Measurements from ENCODE around the gene CA14.

Gene CA14

DNA sequence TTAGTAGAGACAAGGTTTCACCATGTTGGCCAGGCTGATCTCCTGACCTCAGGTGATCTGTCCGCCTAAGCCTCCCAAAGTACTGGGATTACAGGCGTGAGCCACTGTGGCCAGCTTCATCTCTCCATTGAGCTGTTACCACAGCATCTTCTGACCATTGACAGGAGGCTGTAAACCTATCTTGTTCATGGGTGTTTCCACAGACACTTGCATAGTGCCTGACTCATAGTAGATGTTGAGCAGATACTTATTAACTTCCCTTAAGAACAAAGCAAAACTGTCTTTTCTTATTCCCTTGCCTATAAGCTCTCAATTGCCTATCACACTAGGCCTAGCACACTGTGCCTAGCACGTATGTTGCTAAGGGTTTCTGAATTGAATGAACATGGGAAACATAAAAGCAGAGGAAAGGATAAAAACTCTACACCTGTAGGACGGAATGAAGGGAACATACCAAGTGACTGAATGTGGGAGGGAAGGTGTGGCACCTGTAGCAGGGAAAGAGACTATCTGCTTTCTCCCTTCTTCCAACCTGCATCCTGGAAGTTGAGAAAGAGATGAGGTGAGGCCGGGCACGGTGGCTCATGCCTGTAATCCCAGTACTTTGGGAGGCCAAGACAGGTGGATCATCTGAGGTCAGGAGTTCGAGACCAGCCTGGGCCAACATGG lies 13.9 kb downstream of the CA14 start:
- in situ Hi-C loops (cut with HindIII; ENCODE audit: low pct_unique_long_range_greater_than_20kb, low sequenced_read_pairs): no loop called here
- no peak for TF ChIP-seq JUND (IDR thresholded peaks at IDR 0.05; ENCODE audit: low read depth)
- no peak for DNase-seq (ENCODE audit: low read depth in 1 of 2, low spot score in 1 of 2)

DNA sequence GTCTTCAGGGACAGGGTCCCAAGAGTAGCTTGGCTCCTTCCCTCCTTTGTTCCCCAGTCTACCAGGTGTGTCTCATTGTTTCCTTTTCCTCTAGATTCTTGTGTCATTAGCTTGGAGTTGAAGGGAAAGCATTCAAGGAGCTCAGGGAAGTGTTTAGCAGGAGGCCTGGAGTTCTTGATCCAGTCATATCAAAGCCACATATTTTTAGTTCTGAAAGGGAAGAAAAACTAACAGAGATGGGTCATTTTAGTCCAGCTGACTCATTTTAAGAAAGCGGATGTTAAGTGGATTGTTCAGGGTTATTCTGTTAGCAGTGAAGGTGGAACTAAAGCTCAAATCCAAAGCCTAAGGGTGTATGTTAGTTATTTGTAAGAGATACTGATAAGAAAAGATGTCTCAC lies 15.7 kb downstream of the CA14 start:
- in situ Hi-C loops (cut with HindIII; ENCODE audit: low pct_unique_long_range_greater_than_20kb, low sequenced_read_pairs): no loop called here
- no peak for DNase-seq (ENCODE audit: low read depth in 1 of 2, low spot score in 1 of 2)

DNA sequence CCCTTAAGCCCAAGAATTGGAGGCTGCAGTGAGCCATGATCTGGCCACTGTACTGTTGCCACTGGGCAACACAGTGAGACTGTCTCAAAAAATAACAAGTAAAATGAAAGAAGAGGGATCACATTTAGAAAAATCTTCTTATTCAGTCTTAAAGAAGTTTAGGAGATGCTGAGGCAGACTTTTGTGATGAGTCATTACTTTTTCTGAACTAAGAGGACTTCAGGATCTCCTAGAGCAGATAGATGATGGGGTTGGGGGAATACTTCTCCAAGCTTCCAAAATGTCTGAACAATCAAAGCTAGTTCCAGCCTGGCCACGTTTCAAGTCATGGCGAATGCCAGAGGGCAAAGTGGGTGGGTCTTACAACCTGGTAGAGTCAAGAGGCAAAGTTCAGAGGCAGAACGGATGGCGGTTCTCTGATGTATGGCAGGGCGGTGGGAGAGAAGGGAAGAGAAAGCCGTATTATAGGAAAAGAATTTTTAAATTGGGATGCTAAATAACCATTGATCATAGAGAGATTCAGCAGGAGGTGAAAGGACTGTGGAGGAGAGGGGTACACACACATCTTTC lies 22.6 kb downstream of the CA14 start:
- in situ Hi-C loops (cut with HindIII; ENCODE audit: low pct_unique_long_range_greater_than_20kb, low sequenced_read_pairs): no loop called here

More for the DNA sequence above, 15.7 kb downstream of the CA14 start:
- TF ChIP-seq JUND (IDR thresholded peaks at IDR 0.05; ENCODE audit: low read depth): no peak

DNA sequence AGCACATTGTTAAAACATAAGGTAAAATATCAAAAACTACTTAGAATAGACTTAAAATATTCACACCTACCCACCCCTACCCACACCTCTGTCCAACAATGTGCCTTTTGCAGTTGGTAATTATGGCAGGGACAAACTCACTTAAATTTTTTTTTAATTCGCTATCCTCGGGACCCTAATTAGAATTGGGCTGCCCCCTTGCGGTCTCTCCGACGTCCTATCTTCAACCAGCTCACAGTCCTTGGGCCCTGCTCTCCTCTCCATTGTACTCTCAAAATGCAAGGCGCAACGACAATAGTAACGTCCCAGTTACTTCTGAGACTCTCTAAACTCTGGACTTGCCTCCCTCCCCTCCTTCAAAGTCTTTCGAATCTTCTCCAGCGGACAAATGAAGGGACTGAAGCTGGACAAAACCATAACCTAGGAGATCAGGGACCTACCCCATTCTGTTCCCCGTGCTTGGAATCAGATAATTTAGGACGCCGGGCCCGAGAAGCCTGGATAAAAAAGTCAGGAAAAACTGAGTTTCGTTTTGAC lies 23.7 kb downstream of the CA14 start:
- in situ Hi-C loops (cut with HindIII; ENCODE audit: low pct_unique_long_range_greater_than_20kb, low sequenced_read_pairs): no loop called here
- DNase-seq (ENCODE audit: low read depth in 1 of 2, low spot score in 1 of 2): peak in 1 of 2 experiments; percentile 84
- no peak for TF ChIP-seq JUND (IDR thresholded peaks at IDR 0.05; ENCODE audit: low read depth)

More for the DNA sequence above, 22.6 kb downstream of the CA14 start:
- no peak for TF ChIP-seq JUND (IDR thresholded peaks at IDR 0.05; ENCODE audit: low read depth)
- peak in 1 of 2 experiments; percentile 56 for DNase-seq (ENCODE audit: low read depth in 1 of 2, low spot score in 1 of 2)

DNA sequence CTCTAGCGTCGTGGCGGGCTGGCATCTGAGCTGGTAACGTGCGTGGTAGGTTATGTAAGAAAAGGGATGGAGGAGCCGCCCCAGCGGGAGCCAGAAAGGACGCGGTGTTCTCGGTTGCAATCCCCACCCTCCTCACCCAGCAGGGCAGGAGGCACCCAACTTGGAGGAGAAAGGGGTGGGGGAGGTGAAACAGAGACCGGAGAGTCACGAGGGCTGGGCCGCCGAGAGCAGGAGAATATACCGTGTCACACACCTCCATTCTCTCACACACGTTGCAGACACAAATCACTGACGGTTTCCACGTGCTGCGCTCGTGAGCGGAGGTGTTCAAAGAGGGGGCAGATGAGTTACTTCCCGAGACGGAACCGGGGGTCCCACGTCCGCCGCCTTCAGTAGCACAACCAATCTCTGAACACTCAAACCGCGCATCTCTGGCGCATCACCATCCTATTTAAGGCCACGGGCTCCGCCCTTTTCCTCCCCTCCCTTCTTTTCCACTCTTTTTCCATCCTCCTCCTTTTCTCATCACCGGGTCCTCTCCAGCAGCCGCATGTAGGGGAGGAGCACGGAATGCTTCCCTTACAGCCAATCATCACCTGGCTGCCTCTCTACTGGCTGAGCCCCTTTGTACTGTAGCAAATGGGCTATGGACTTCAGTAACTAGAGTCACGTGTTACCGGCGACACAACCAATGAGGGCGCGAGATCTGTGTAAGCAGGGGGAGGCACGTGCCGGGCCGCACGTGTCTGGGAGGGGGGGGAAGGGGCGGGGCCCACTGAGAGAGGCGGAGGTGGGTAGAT lies 24.4 kb downstream of the CA14 start, which contains the start of gene CIART:
Gene CIART, plus strand, starts transcription at position 797 of the 800 bp plus-strand sequence. CDS start 714 bp downstream, outside the sequence.
- peak; percentile 90 to 100 for DNase-seq (ENCODE audit: low read depth in 1 of 2, low spot score in 1 of 2)
- no peak for TF ChIP-seq JUND (IDR thresholded peaks at IDR 0.05; ENCODE audit: low read depth)
- in situ Hi-C loops (cut with HindIII; ENCODE audit: low pct_unique_long_range_greater_than_20kb, low sequenced_read_pairs): no loop called here

DNA sequence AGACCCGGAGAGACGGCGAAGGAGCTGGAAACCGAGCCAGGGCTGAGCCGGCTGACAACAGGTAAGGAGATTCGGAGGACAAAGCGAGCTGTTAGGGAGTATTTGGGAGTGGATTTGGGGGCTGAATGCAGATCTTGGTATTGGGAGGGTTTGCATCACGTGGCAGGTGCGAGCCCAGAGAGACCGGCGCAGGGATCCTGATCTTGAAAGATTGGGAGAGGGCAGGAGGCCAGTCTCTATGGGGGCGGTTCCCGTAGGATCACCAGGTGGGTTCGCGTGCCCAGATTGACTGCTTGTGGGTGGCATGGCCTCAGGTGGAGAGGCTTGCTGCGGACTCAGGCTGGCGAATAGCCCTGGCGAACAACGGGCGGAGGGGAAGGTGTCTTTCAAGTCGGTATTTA lies 25.0 kb downstream of the CA14 start:
- DNase-seq (ENCODE audit: low read depth in 1 of 2, low spot score in 1 of 2): no peak
- TF ChIP-seq JUND (IDR thresholded peaks at IDR 0.05; ENCODE audit: low read depth): no peak
- in situ Hi-C loops (cut with HindIII; ENCODE audit: low pct_unique_long_range_greater_than_20kb, low sequenced_read_pairs): no loop called here

DNA sequence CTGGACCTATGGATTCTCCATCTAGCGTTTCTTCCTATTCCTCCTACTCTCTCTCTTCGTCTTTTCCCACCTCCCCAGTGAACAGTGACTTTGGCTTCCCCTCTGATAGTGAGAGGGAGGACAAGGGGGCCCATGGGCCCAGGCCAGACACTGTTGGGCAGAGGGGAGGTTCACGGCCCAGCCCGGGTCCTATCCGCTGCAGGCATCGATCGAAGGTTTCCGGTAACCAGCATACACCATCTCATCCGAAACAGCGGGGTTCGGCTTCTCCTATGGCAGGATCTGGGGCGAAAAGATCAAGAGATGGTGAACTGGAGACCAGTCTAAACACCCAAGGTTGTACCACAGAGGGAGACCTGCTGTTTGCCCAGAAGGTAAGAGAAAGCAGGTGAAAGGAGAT lies 25.7 kb downstream of the CA14 start:
- no peak for TF ChIP-seq JUND (IDR thresholded peaks at IDR 0.05; ENCODE audit: low read depth)
- in situ Hi-C loops (cut with HindIII; ENCODE audit: low pct_unique_long_range_greater_than_20kb, low sequenced_read_pairs): no loop called here
- DNase-seq (ENCODE audit: low read depth in 1 of 2, low spot score in 1 of 2): no peak

DNA sequence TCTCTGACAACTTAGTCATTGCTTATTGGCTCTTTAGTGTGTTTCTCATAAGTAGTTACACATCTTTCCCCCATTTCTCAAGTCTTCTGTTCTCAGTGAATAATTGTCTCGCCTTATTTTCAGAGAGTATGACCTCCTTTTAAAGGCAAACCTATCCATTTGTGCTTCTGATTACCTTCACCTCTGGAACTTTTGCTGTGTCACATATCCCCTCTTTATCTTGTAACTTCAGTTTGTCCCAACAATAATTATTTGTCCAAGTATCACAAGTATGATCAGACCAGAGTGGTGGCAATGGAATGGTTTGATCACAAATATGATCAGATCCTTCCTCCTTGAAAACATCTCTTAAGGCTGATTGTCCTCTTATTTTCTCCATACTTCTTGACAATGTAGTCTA lies 30.8 kb downstream of the CA14 start:
- no peak for TF ChIP-seq JUND (IDR thresholded peaks at IDR 0.05; ENCODE audit: low read depth)
- DNase-seq (ENCODE audit: low read depth in 1 of 2, low spot score in 1 of 2): no peak
- in situ Hi-C loops (cut with HindIII; ENCODE audit: low pct_unique_long_range_greater_than_20kb, low sequenced_read_pairs): no loop called here

DNA sequence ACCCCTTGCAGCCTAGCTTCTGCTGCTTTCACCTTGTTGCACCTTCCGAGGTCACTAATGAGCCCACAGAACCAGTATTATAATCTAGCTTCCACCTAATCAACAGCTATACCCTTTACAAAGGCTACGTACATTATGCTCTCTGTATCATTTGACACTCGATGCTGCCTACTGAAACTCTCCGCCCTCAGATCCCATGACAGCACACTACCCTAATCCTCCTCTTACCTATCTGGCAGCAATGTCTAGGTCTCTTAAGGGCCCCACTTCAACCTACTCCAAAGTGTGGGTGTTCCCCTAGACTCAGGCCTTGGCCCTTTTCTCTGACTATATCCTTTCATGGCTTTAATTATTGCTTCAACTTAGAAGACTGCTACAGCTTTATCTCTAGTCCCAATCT lies 31.2 kb downstream of the CA14 start:
- in situ Hi-C loops (cut with HindIII; ENCODE audit: low pct_unique_long_range_greater_than_20kb, low sequenced_read_pairs): no loop called here
- no peak for DNase-seq (ENCODE audit: low read depth in 1 of 2, low spot score in 1 of 2)
- TF ChIP-seq JUND (IDR thresholded peaks at IDR 0.05; ENCODE audit: low read depth): no peak

DNA sequence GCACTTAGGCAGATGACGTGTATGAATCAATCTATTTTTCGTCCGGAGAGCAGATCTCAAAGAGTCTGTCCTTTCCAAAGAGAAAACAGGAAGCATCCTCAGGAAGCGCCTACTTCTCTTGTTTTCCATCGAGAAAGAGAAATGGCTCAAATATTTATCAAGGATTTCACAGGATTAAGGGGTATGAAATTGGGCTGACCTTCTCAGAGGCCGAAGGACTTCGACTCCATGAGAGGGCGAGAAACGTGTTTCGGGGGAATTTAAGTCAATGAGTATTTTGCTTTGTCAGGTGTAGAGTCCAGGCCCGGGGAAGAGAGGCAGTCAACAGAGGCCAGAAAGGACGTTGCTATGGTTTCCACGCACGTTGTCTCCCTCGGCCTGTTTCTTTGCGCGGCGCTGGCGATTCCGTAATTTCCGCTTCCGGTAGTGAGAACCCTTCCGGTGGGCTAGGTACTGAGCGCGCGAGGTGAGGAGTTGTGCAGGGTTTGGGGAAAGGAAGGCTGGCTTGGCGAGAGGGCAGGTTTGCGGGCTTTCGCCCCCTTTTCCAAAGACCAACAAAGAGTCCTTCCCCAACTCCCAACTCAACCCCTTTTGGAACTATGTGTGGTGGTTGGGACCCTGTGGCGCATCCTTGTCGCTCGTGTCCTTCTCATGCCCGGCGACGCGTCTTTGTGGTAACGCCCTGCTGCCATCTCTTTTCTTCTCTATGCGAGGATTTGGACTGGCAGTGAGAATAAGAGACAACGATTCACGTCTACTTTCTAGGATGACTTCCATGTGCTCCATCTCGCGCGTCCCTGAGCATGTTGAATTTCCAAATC lies 36.1 kb downstream of the CA14 start, which contains the start of gene MRPS21:
Gene MRPS21, plus strand, starts transcription at position 429 of the 821 bp plus-strand sequence. CDS start 506 bp downstream, outside the sequence.
- DNase-seq (ENCODE audit: low read depth in 1 of 2, low spot score in 1 of 2): peak; percentile 26 to 90
- TF ChIP-seq JUND (IDR thresholded peaks at IDR 0.05; ENCODE audit: low read depth): no peak
- in situ Hi-C loops (cut with HindIII; ENCODE audit: low pct_unique_long_range_greater_than_20kb, low sequenced_read_pairs): no loop called here

DNA sequence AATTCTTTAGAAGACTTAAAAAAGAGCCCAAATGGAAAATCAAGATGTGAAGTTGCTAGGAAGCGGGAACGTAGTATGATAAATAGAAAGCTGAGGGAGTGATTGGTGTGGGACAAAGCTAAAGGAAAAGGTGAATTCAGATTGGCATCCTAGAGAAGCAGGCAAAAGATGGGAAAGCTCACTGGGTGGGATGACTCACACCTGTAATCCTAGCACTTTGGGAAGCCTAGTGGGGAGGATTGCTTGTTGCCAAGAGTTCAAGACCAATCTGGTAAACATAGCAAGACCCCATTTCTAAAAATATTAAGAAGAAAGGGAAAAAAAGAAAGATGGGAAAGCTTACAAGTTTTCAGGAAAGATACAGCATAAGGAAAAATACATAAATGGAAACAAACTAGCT lies 37.9 kb downstream of the CA14 start:
- in situ Hi-C loops (cut with HindIII; ENCODE audit: low pct_unique_long_range_greater_than_20kb, low sequenced_read_pairs): no loop called here
- no peak for TF ChIP-seq JUND (IDR thresholded peaks at IDR 0.05; ENCODE audit: low read depth)
- no peak for DNase-seq (ENCODE audit: low read depth in 1 of 2, low spot score in 1 of 2)

DNA sequence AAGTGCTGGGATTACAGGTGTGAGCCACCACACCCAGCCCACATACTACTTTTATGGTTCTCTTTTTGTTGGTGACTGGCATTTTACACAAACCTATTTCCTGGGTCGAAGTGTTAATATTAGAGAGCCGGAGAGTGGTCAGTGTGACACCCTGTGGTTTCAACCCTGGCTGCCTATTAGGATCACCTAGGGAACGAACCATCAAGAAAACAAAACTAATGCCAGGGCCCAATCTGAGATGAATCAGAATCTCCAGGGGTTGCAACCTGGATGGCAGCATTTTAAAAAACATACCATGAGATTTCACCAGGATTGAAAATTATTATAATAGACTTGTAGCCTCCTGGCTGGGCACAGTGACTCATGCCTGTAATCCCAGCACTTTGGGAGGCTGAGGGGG lies 42.1 kb downstream of the CA14 start:
- TF ChIP-seq JUND (IDR thresholded peaks at IDR 0.05; ENCODE audit: low read depth): no peak
- in situ Hi-C loops (cut with HindIII; ENCODE audit: low pct_unique_long_range_greater_than_20kb, low sequenced_read_pairs): no loop called here
- DNase-seq (ENCODE audit: low read depth in 1 of 2, low spot score in 1 of 2): no peak
